IMR-90 (cell line): ENCODE results near the gene ABHD2. TPM values are rescaled to one million over a fixed set of nuclear protein-coding genes. Genes with fewer than 3 reads are reported as not detected.

Experiments
- ATAC-seq: fragments of 200-7000 bp; cut with Tn5 transposase; 2 replicates; pipeline ENCODE4 v1.9.1; 2020; ENCODE audit warnings: low read depth, mild to moderate bottlenecking, moderate library complexity
- BruUV-seq: library from RNA; stranded (reverse); fragments of 400-500 nt; replicated peaks from 2 replicates; lab custom pipeline; 2021; lab: Mats Ljungman, UMichigan
- CTCF ChIA-PET: fragments of 300-600 bp; formaldehyde crosslinking; extraction: SDS; loops from one replicate; lab custom pipeline; 2021; ENCODE audit warnings: antibody characterized with exemption; lab: Yijun Ruan, JAX
- POLR2A ChIA-PET: fragments of 300-600 bp; sonication (Branson Sonifier 250); formaldehyde crosslinking; loops from one replicate; lab custom pipeline; 2022; ENCODE audit warnings: antibody characterized with exemption; ENCODE audit not compliant: unreplicated experiment; lab: Charles Lee
- DNase-seq: peaks from one replicate; pipeline ENCODE4 v3.0.0; 2013
- H2AFZ ChIP-seq: replicated peaks from 2 replicates; pipeline ENCODE3; 2013; ENCODE audit warnings: low read length, mild to moderate bottlenecking; ENCODE audit not compliant: poor library complexity
- H2AK5ac ChIP-seq: 2 replicates; pipeline ENCODE4 v1.6.1; 2013; ENCODE audit warnings: low read depth, low read length, inconsistent platforms
- H2AK9ac ChIP-seq: replicated peaks from 2 replicates; pipeline ENCODE3; 2013; ENCODE audit warnings: mild to moderate bottlenecking, low read depth, low read length, moderate library complexity; ENCODE audit not compliant: poor library complexity
- H2BK120ac ChIP-seq: 2 replicates; pipeline ENCODE4 v1.6.1; 2013; ENCODE audit warnings: low read depth, low read length, inconsistent platforms
- H2BK15ac ChIP-seq: 3 replicates; pipeline ENCODE4 v1.6.1; 2013; ENCODE audit warnings: low read depth, low read length, inconsistent platforms
- H2BK20ac ChIP-seq: 2 replicates; pipeline ENCODE4 v1.6.1; 2013; ENCODE audit warnings: low read depth, mild to moderate bottlenecking, inconsistent platforms, low read length, moderate library complexity
- H2BK5ac ChIP-seq: 2 replicates; pipeline ENCODE4 v1.6.1; 2013; ENCODE audit warnings: mild to moderate bottlenecking, low read depth, low read length, inconsistent platforms; ENCODE audit not compliant: poor library complexity, severe bottlenecking
- H3K14ac ChIP-seq: replicated peaks from 2 replicates; pipeline ENCODE4 v1.6.1; 2013; ENCODE audit warnings: low read depth, low read length, inconsistent platforms
- H3K18ac ChIP-seq: 2 replicates; pipeline ENCODE4 v1.6.1; 2013; ENCODE audit warnings: low read depth, low read length, control low read depth
- H3K23ac ChIP-seq: 2 replicates; pipeline ENCODE4 v1.6.1; 2013; ENCODE audit warnings: low read depth, low read length, inconsistent platforms
- H3K27ac ChIP-seq: 2 replicates; pipeline ENCODE4 v1.5.1; 2013; ENCODE audit warnings: mild to moderate bottlenecking, control low read depth, low read length; ENCODE audit not compliant: insufficient read depth
- H3K27me3 ChIP-seq: 2 replicates; pipeline ENCODE4 v1.6.1; 2013; ENCODE audit warnings: low read length; ENCODE audit not compliant: control insufficient read depth, insufficient read depth
- H3K36me3 ChIP-seq: 2 replicates; pipeline ENCODE4 v1.6.1; 2013; ENCODE audit warnings: low read length, mixed read lengths; ENCODE audit not compliant: control insufficient read depth, insufficient read depth
- H3K4ac ChIP-seq: 2 replicates; pipeline ENCODE4 v1.6.1; 2013; ENCODE audit warnings: low read depth, low read length, inconsistent platforms
- H3K4me1 ChIP-seq: 2 replicates; pipeline ENCODE4 v1.6.1; 2013; ENCODE audit warnings: low read length, mixed read lengths; ENCODE audit not compliant: control insufficient read depth, insufficient read depth
- H3K4me2 ChIP-seq: 2 replicates; pipeline ENCODE4 v1.6.1; 2013; ENCODE audit warnings: low read depth, mild to moderate bottlenecking, control low read depth, low read length, moderate library complexity
- H3K4me3 ChIP-seq: 2 replicates; pipeline ENCODE4 v1.5.1; 2013; ENCODE audit warnings: low read depth, mild to moderate bottlenecking, control low read depth, low read length, moderate library complexity; ENCODE audit not compliant: insufficient read depth
- H3K56ac ChIP-seq: 2 replicates; pipeline ENCODE4 v1.6.1; 2013; ENCODE audit warnings: low read length, inconsistent platforms; ENCODE audit not compliant: insufficient read depth; ENCODE audit errors: extremely low read depth
- H3K79me1 ChIP-seq, 2 experiments: 2 replicates each; pipeline ENCODE4 v1.6.1; 2013; ENCODE audit warnings: low read length in 2 of 2, inconsistent platforms in 1 of 2, low read depth in 1 of 2
- H3K9ac ChIP-seq: 2 replicates; pipeline ENCODE4 v1.6.1; 2013; ENCODE audit warnings: low read depth, low read length, control low read depth
- H3K9me1 ChIP-seq: 2 replicates; pipeline ENCODE4 v1.6.1; 2013; ENCODE audit warnings: low read length, inconsistent platforms; ENCODE audit not compliant: insufficient read depth
- H3K9me3 ChIP-seq: 2 replicates; pipeline ENCODE4 v1.6.1; 2013; ENCODE audit warnings: low read length; ENCODE audit not compliant: control insufficient read depth, insufficient read depth
- H4K20me1 ChIP-seq: 2 replicates; pipeline ENCODE4 v1.6.1; 2013; ENCODE audit warnings: low read length, inconsistent platforms; ENCODE audit not compliant: insufficient read depth
- H4K5ac ChIP-seq: 2 replicates; pipeline ENCODE4 v1.6.1; 2013; ENCODE audit warnings: mild to moderate bottlenecking, low read depth, low read length, control low read depth
- H4K8ac ChIP-seq, 2 experiments: 2 replicates each; pipeline ENCODE4 v1.6.1; 2013; ENCODE audit warnings: low read depth in 2 of 2, low read length in 2 of 2, control low read depth in 1 of 2, inconsistent platforms in 1 of 2
- H4K91ac ChIP-seq: 2 replicates; pipeline ENCODE4 v1.6.1; 2013; ENCODE audit warnings: low read depth, low read length, inconsistent platforms; ENCODE audit not compliant: insufficient read depth
- CEBPB ChIP-seq: IDR thresholded peaks from 2 replicates; pipeline ENCODE4 v1.6.1; 2012; ENCODE audit warnings: low read depth, low read length, improper control_type of control experiment
- FOS ChIP-seq: fragments of 150-350 bp; IDR thresholded peaks from 2 replicates; pipeline ENCODE4 v1.6.1; 2016; ENCODE audit warnings: low read depth, low read length
- MAFK ChIP-seq: IDR thresholded peaks from 2 replicates; pipeline ENCODE4 v1.6.1; 2012; ENCODE audit warnings: low read depth, low read length, improper control_type of control experiment
- MAZ ChIP-seq: IDR thresholded peaks from 2 replicates; pipeline ENCODE4 v1.6.1; 2012; ENCODE audit warnings: low read depth, mild to moderate bottlenecking, low read length, improper control_type of control experiment, moderate library complexity, borderline replicate concordance
- MXI1 ChIP-seq: IDR thresholded peaks from 2 replicates; pipeline ENCODE4 v1.6.1; 2012; ENCODE audit warnings: low read depth, mild to moderate bottlenecking, low read length, moderate library complexity, borderline replicate concordance
- RAD21 ChIP-seq: IDR thresholded peaks from 2 replicates; pipeline ENCODE4 v1.6.1; 2012; ENCODE audit warnings: low read length, improper control_type of control experiment
- RFX5 ChIP-seq: IDR thresholded peaks from 2 replicates; pipeline ENCODE4 v1.8.0; 2012; ENCODE audit warnings: low read depth, mild to moderate bottlenecking, low read length, moderate library complexity
- SMC3 ChIP-seq: fragments of 150-350 bp; IDR thresholded peaks from 2 replicates; pipeline ENCODE4 v1.6.1; 2016; ENCODE audit warnings: low read depth, mild to moderate bottlenecking, antibody characterized with exemption, low read length, moderate library complexity
- WGBS, 2 experiments: methylation state at CpG; one replicate each; pipeline versions ENCODE4 v1.1.5 to v1.1.7; 2013; ENCODE audit warnings: missing lambda C conversion rate in 2 of 2; ENCODE audit not compliant: insufficient read length in 1 of 2; ENCODE audit errors: extremely low coverage in 2 of 2; 5-methylcytosine and 5-hydroxymethylcytosine counted together
- dilution Hi-C: fragments of 300-500 bp; cut with HindIII; formaldehyde crosslinking; loops from one replicate; pipeline ENCODE4 v1.14.3; 2018; ENCODE audit warnings: low sequenced_read_pairs; ENCODE audit not compliant: unreplicated experiment
- in situ Hi-C: fragments of 300-500 bp; cut with MboI; formaldehyde crosslinking; loops from 3 replicates; pipeline ENCODE4 v1.14.3; 2019; ENCODE audit warnings: low sequenced_read_pairs, inconsistent platforms, mixed read lengths
- intact Hi-C: fragments of 100-400 bp; cut with micrococcal nuclease; formaldehyde crosslinking; loops from 2 replicates; pipeline ENCODE4 v1.10.0; 2022
- polyA plus RNA-seq, 3 experiments: library from polyadenylated mRNA; depleted of rRNA; stranded (reverse); fragments of >200 nt; gene quantifications; 2 replicates each; pipeline ENCODE4 v1.2.3, GENCODE V29; 2012; ENCODE audit warnings: low replicate concordance in 1 of 3
- total RNA-seq: library from RNA; depleted of rRNA; stranded (reverse); fragments of >200 nt; gene quantifications from 2 replicates; pipeline ENCODE4 v1.2.3, GENCODE V29; 2012
- TF ChIP-seq, protein P1 (sequence below): fragments of 150-350 bp; IDR thresholded peaks from 2 replicates; pipeline ENCODE4 v1.6.1; 2017; ENCODE audit warnings: mild to moderate bottlenecking, antibody characterized with exemption, low read length, low read depth

The ABHD2 gene
- total and polyA plus RNA-seq, 2 of the 4 experiments (the other 2 are of a cell fraction) = 31.2 to 62.9 TPM

DNA sequence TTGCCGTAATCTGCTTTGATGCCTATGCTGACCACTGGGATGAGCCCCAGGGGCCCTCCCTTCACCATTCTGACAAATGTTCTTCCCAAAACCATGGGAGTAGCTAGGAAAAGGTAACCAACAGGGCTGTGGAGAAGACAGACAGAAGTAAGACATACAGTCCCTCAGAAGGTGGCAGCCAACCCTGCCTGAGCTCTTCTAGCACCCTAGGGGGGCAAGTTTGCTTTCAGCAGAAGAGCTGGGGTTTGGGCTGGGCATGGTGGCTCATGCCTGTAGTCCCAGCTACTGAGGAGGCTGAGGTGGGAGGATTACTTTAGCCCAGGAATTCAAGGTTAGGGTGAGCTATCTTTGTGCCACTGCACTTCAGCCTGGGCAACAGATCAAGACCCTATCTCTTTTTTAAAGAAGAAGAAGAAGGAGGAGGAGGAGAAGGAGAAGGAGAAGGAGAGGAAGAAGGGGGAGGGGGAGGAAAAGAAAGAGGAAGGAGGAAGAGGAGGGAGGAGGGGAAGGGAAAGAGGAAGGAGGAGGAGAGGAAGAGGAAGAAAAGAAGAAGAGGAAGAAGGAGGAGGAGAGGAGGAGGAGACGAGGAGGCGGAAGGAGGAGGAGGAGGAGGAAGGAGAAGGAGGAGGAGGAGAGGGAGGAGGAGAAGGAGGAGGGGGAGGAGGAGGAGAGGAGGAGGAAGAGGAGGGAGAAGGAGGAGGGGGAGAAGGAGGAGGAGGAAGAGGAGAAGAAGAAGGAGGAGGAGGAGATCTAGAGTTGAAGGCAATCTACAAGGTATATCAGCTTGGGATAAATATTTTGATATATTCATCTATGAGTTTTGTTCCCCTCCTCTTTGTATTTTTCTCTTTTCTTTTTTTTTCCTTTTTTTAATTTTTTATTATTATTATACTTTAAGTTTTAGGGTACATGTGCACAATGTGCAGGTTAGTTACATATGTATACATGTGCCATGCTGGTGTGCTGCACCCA is 44.9 kb upstream of the ABHD2 start:
- Histone ChIP-seq H3K4me3 (no peak overlapping the region), H3K79me1 (no peaks in the 10 kb centered on the region), H3K27ac (no peak overlapping the region), H2BK5ac (no peak overlapping the region), H3K9me1 (no peaks in the 10 kb centered on the region; the same call in 1 of the 2 replicates), H3K14ac (no peak overlapping the region), H2BK120ac (no peak overlapping the region), H4K8ac (no peak overlapping the region), H2BK20ac (no peak overlapping the region), H3K36me3 (no peaks in the 10 kb centered on the region), H2AFZ (no peak overlapping the region), H3K9me3 (no peaks in the 10 kb centered on the region), H3K9ac (no peak overlapping the region), H3K56ac (no peak overlapping the region), H3K4me2 (no peak overlapping the region), H4K20me1 (no peaks in the 10 kb centered on the region), H2BK15ac (no peak overlapping the region), H2AK9ac (no peak overlapping the region), H3K18ac (no peak overlapping the region), H3K27me3 (no peaks in the 10 kb centered on the region), H3K4me1 (peaks cover 2% of the 10 kb centered on the region; the same call in 1 of the 2 replicates), H4K91ac (no peak overlapping the region), H2AK5ac (no peak overlapping the region), H3K4ac (no peak overlapping the region), H3K23ac (no peak overlapping the region), H4K5ac (no peak overlapping the region)
- ATAC-seq (no peak), DNase-seq (no peak)
- in situ Hi-C loops (no loop called here), intact Hi-C loops (no loop called here), dilution Hi-C loops (no loop called here)
- no TSS peak for BruUV-seq
- TF ChIP-seq MAZ (no peak), RFX5 (no peak), RAD21 (no peak), MXI1 (no peak), MAFK (no peak), SMC3 (no peak), CEBPB (no peak), FOS (no peak)
- TF ChIP-seq, protein P1, sequence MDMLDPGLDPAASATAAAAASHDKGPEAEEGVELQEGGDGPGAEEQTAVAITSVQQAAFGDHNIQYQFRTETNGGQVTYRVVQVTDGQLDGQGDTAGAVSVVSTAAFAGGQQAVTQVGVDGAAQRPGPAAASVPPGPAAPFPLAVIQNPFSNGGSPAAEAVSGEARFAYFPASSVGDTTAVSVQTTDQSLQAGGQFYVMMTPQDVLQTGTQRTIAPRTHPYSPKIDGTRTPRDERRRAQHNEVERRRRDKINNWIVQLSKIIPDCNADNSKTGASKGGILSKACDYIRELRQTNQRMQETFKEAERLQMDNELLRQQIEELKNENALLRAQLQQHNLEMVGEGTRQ = no peak
- no CpG with 5 or more reads among the region's 3 CpGs for WGBS, 2 experiments
- ChIA-PET CTCF (interaction anchor here (0.7 kb wide), 1 partner anchor 124 kb away, joined by 3 read pairs; no protein-coding TSS in a partner anchor), POLR2A (no interaction called here)
